ENCODE measurements around the gene TRIOBP.

The TRIOBP gene

GRCh38 chr22:37726241-37726887 is 29.5 kb downstream of the TRIOBP start:
- DNase-seq (ENCODE audit: low spot score) = no peak

- DNase-seq (ENCODE audit: low spot score) = no peak
Measured at GRCh38 chr22:37728620-37729019, 31.8 kb downstream of the TRIOBP start.

GRCh38 chr22:37731804-37732471 is 35.1 kb downstream of the TRIOBP start:
- DNase-seq (ENCODE audit: low spot score) = no peak

GRCh38 chr22:37732699-37733607 is 36.1 kb downstream of the TRIOBP start:
- DNase-seq (ENCODE audit: low spot score) = no peak

GRCh38 chr22:37733625-37734401 is 37.0 kb downstream of the TRIOBP start:
- DNase-seq (ENCODE audit: low spot score) = no peak

GRCh38 chr22:37734402-37734700 is 37.5 kb downstream of the TRIOBP start:
- DNase-seq (ENCODE audit: low spot score) = no peak

- no peak for DNase-seq (ENCODE audit: low spot score)
Measured at GRCh38 chr22:37734964-37735451, 38.2 kb downstream of the TRIOBP start.

GRCh38 chr22:37739035-37739434 is 42.2 kb downstream of the TRIOBP start:
- DNase-seq (ENCODE audit: low spot score) = no peak

GRCh38 chr22:37739611-37740049 is 42.8 kb downstream of the TRIOBP start:
- DNase-seq (ENCODE audit: low spot score) = no peak

- no peak for DNase-seq (ENCODE audit: low spot score)
Measured at GRCh38 chr22:37740455-37741311, 43.8 kb downstream of the TRIOBP start.

- DNase-seq (ENCODE audit: low spot score) = no peak
Measured at GRCh38 chr22:37741312-37741795, 44.5 kb downstream of the TRIOBP start.

- no peak for DNase-seq (ENCODE audit: low spot score)
Measured at GRCh38 chr22:37742376-37743171, 45.7 kb downstream of the TRIOBP start.

GRCh38 chr22:37744589-37744988 is 47.7 kb downstream of the TRIOBP start:
- no peak for DNase-seq (ENCODE audit: low spot score)

- DNase-seq (ENCODE audit: low spot score) = peak; percentile 91
Measured at GRCh38 chr22:37745548-37746365, 48.9 kb downstream of the TRIOBP start.

GRCh38 chr22:37746366-37747079 is 49.7 kb downstream of the TRIOBP start:
- DNase-seq (ENCODE audit: low spot score) = peak; percentile 15

GRCh38 chr22:37747080-37747714 is 50.3 kb downstream of the TRIOBP start:
- no peak for DNase-seq (ENCODE audit: low spot score)

- DNase-seq (ENCODE audit: low spot score) = no peak
Measured at GRCh38 chr22:37747715-37748100, 50.9 kb downstream of the TRIOBP start.

- no peak for DNase-seq (ENCODE audit: low spot score)
Measured at GRCh38 chr22:37748659-37749058, 51.8 kb downstream of the TRIOBP start.
